HS-5 (cell line): Measurements from ENCODE around the gene TECPR2.
A peak's percentile ranks its signal among the peaks of the same experiment; 100 is the strongest.
"Not testable (repeated sequence)": the region's sequence is repeated elsewhere in the genome, so short reads cannot be mapped to it uniquely, and the experiment has no call there.

Source experiments
- DNase-seq: peaks from one replicate; pipeline ENCODE4 v3.0.0-alpha.2; 2012; ENCODE audit warnings: low read depth

TECPR2 gene

GRCh38 chr14:102509746-102510615 is 147.2 kb downstream of the TECPR2 start, which contains the start of gene ANKRD9:
TSS of gene ANKRD9 (minus strand) at chr14:102509776. CDS start at chr14:102507889, 1,887 bp downstream.
- peak; percentile 34 for DNase-seq

GRCh38 chr14:102510616-102511520 is 148.1 kb downstream of the TECPR2 start:
- DNase-seq, result no peak

- DNase-seq, result no peak
Observed at GRCh38 chr14:102511538-102511937, 148.8 kb downstream of the TECPR2 start.

GRCh38 chr14:102512793-102513300 is 150.1 kb downstream of the TECPR2 start:
- no peak for DNase-seq

GRCh38 chr14:102513899-102514772 is 151.4 kb downstream of the TECPR2 start:
- no peak for DNase-seq

- no peak for DNase-seq
Observed at GRCh38 chr14:102514987-102515733, 152.4 kb downstream of the TECPR2 start.

- DNase-seq, result no peak
Observed at GRCh38 chr14:102516531-102517391, 154.0 kb downstream of the TECPR2 start.

GRCh38 chr14:102517392-102518062 is 154.8 kb downstream of the TECPR2 start:
- no peak for DNase-seq

GRCh38 chr14:102518063-102518648 is 155.4 kb downstream of the TECPR2 start:
- DNase-seq, result no peak

GRCh38 chr14:102519709-102520108 is 157.0 kb downstream of the TECPR2 start:
- not testable (repeated sequence) for DNase-seq

GRCh38 chr14:102523200-102523568 is 160.4 kb downstream of the TECPR2 start:
- no peak for DNase-seq

- DNase-seq, result no peak
Observed at GRCh38 chr14:102523569-102524450, 161.1 kb downstream of the TECPR2 start.

GRCh38 chr14:102524451-102525218 is 161.9 kb downstream of the TECPR2 start:
- peak; percentile 90 for DNase-seq

- DNase-seq, result peak; percentile 31
Observed at GRCh38 chr14:102525219-102525928, 162.6 kb downstream of the TECPR2 start.

- DNase-seq, result no peak
Observed at GRCh38 chr14:102525929-102526497, 163.3 kb downstream of the TECPR2 start.
